Tibial artery (tissue), 4 donors: ENCODE data around the gene LACTBL1.

ENCODE experiments used
- DNase-seq, 2 donors: peaks; one replicate each; pipeline ENCODE4 v3.0.0-alpha.2; 2019
- H3K27ac ChIP-seq, 2 donors: fragments of 200-600 bp; sonication (generic) in 1 of 2; 1 replicate in 1 of 2; 2 replicates in 1 of 2; pipeline ENCODE4 v1.5.1; 2018 to 2019; ENCODE audit warnings: mild to moderate bottlenecking in 1 of 2
- H3K27me3 ChIP-seq, 2 donors: fragments of 200-600 bp; sonication (generic) in 1 of 2; one replicate each; pipeline versions ENCODE4 v1.5.1 to v1.6.0; 2016 to 2019
- H3K36me3 ChIP-seq, 3 donors: fragments of 200-600 bp; sonication (generic) in 2 of 3; one replicate each; pipeline ENCODE4 v1.5.1; 2016 to 2019; ENCODE audit warnings: mild to moderate bottlenecking in 2 of 3
- H3K4me1 ChIP-seq, 4 donors: fragments of 200-600 bp; sonication (generic) in 2 of 4; 1 replicate in 3 of 4; 2 replicates in 1 of 4; pipeline ENCODE4 v1.5.1; 2016 to 2019
- H3K4me3 ChIP-seq, 2 donors: fragments of 200-600 bp; sonication (generic) in 1 of 2; 1 replicate in 1 of 2; 2 replicates in 1 of 2; pipeline ENCODE4 v1.5.1; 2018 to 2019; ENCODE audit warnings: mild to moderate bottlenecking in 2 of 2
- H3K9me3 ChIP-seq, 3 donors: fragments of 200-600 bp; sonication (generic) in 1 of 3; one replicate each; pipeline ENCODE4 v1.5.1; 2016 to 2019
- CTCF ChIP-seq, 2 experiments: fragments of 200-600 bp in 1 of 2; fragments of 450-650 bp in 1 of 2; IDR thresholded peaks; one replicate each; pipeline ENCODE4 v1.5.1; 2017 to 2019; ENCODE audit warnings: antibody characterized with exemption in 2 of 2, mild to moderate bottlenecking in 1 of 2, moderate library complexity in 1 of 2
- intact Hi-C: fragments of 100-400 bp; cut with DNase I; formaldehyde crosslinking; loops from one replicate; pipeline ENCODE4 v1.15.0; 2023; ENCODE audit warnings: low total_unique reads

LACTBL1 gene

GRCh38 chr1:22915231-22915630 lies 57.4 kb downstream of the LACTBL1 start:
- DNase-seq, result no peak
- H3K4me1 ChIP-seq, result peaks cover 0 to 6% (median 0%) of the 10 kb centered on the region in 4 donors
- no peak overlapping the region for H3K27ac ChIP-seq
- peaks cover 0 to 43% of the 10 kb centered on the region in 2 donors for H3K27me3 ChIP-seq
- H3K4me3 ChIP-seq, result no peak overlapping the region
- H3K9me3 ChIP-seq, result no peaks in the 10 kb centered on the region
- TF ChIP-seq CTCF (IDR thresholded peaks at IDR 0.05), result no peak
- H3K36me3 ChIP-seq, result no peaks in the 10 kb centered on the region
- intact Hi-C loops, result no loop called here

GRCh38 chr1:22914633-22915217 lies 57.9 kb downstream of the LACTBL1 start:
- no peak for TF ChIP-seq CTCF (IDR thresholded peaks at IDR 0.05)
- intact Hi-C loops, result no loop called here
- no peaks in the 10 kb centered on the region for H3K36me3 ChIP-seq
- peaks cover 0 to 6% (median 0%) of the 10 kb centered on the region in 4 donors for H3K4me1 ChIP-seq
- H3K9me3 ChIP-seq, result no peaks in the 10 kb centered on the region
- peaks cover 0 to 38% of the 10 kb centered on the region in 2 donors for H3K27me3 ChIP-seq
- no peak overlapping the region for H3K27ac ChIP-seq
- H3K4me3 ChIP-seq, result no peak overlapping the region
- DNase-seq, result no peak

- DNase-seq, result no peak
- intact Hi-C loops, result no loop called here
- Histone ChIP-seq H3K36me3 (no peaks in the 10 kb centered on the region), H3K27me3 (peaks cover 0 to 38% of the 10 kb centered on the region in 2 donors), H3K4me3 (no peak overlapping the region), H3K4me1 (peaks cover 0 to 6% (median 0%) of the 10 kb centered on the region in 4 donors), H3K9me3 (no peaks in the 10 kb centered on the region), H3K27ac (no peak overlapping the region)
- TF ChIP-seq CTCF (IDR thresholded peaks at IDR 0.05), result no peak
Observed at GRCh38 chr1:22914156-22914555, 58.5 kb downstream of the LACTBL1 start.

DNA sequence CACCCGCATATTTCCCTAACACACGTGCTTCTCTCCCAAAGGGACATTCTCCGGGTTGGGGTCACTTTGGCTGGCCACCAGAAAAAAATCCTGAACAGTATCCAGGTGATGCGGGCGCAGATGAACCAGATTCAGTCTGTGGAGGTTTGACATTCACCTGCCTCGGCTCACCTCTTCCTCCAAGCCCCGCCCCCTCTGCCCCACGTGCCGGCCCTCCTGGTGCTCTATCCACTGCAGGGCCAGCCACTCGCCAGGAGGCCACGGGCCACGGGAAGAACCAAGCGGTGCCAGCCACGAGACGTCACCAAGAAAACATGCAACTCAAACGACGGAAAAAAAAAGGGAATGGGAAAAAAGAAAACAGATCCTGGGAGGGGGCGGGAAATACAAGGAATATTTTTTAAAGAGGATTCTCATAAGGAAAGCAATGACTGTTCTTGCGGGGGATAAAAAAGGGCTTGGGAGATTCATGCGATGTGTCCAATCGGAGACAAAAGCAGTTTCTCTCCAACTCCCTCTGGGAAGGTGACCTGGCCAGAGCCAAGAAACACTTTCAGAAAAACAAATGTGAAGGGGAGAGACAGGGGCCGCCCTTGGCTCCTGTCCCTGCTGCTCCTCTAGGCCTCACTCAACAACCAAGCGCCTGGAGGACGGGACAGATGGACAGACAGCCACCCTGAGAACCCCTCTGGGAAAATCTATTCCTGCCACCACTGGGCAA lies 59.1 kb downstream of the LACTBL1 start:
- peaks cover 0 to 38% of the 10 kb centered on the region in 2 donors for H3K27me3 ChIP-seq
- H3K27ac ChIP-seq, result no peak overlapping the region
- H3K9me3 ChIP-seq, result no peaks in the 10 kb centered on the region
- intact Hi-C loops, result no loop called here
- H3K36me3 ChIP-seq, result no peaks in the 10 kb centered on the region
- TF ChIP-seq CTCF (IDR thresholded peaks at IDR 0.05), result no peak
- DNase-seq, result no peak
- peaks cover 0 to 6% (median 0%) of the 10 kb centered on the region in 4 donors for H3K4me1 ChIP-seq
- no peak overlapping the region for H3K4me3 ChIP-seq

- Histone ChIP-seq H3K36me3 (no peaks in the 10 kb centered on the region), H3K9me3 (no peaks in the 10 kb centered on the region), H3K27ac (no peak overlapping the region), H3K4me1 (peaks cover 0 to 6% (median 0%) of the 10 kb centered on the region in 4 donors), H3K27me3 (peaks cover 0 to 32% of the 10 kb centered on the region in 2 donors), H3K4me3 (no peak overlapping the region)
- no peak for TF ChIP-seq CTCF (IDR thresholded peaks at IDR 0.05)
- intact Hi-C loops, result no loop called here
- no peak for DNase-seq
Observed at GRCh38 chr1:22912311-22912710, 60.4 kb downstream of the LACTBL1 start.
